Activated T-helper 9 cell treated with anti-CD3 and anti-CD28 coated beads, Interleukin-2, amount 50 U/mL, for 16 hours (primary cell): ENCODE data around the gene ITPR1.

ENCODE experiments used
- DNase-seq: peaks from one replicate; pipeline ENCODE4 v3.0.0-alpha.2; 2020; ENCODE audit warnings: low read depth

Gene ITPR1

GRCh38 chr3:4814305-4814903 is 321.3 kb downstream of the ITPR1 start:
- no peak for DNase-seq

GRCh38 chr3:4814904-4815574 is 321.9 kb downstream of the ITPR1 start:
- DNase-seq = no peak

DNA sequence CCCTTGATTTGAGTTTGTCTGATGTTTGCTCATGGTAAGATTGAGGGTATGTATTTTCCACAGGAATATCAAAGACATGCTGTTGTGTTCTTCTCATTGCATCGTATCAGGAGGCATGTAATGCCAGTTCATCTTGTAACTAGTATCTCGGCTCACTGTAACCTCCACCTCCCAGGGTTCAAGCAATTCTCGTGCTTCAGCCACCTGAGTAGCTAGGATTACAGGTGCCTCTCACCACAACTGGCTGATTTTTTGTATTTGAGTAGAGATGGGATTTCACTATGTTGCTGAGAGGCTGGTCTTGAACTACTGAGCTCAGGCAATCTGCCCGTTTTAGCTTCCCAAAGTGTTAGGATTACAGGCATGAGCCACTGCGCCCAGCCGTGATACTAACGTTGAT is 323.2 kb downstream of the ITPR1 start:
- DNase-seq = no peak

- no peak for DNase-seq
These were observed 323.6 kb downstream of the ITPR1 start for GRCh38 chr3:4816718-4817117.

DNA sequence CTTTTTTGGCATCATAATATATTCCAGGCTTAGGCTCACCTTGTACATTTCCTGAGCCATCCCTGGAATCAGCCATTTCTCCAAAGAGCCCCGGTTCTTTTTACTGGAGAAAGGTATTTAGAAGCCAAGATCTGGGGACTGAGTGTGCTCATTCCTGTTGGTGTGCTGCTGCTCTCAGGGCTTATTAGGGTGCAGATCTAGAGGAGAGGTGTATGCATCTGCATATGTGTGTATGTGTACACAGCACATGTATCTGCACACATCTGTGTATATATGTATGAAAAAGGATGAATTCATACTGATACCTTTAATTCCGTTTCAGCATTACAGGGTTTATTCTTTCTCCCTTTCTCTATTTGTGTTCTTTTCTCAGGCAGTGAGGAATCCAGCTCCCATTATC is 324.0 kb downstream of the ITPR1 start:
- no peak for DNase-seq

- DNase-seq = no peak
These were observed 325.0 kb downstream of the ITPR1 start for GRCh38 chr3:4818164-4818563.

DNA sequence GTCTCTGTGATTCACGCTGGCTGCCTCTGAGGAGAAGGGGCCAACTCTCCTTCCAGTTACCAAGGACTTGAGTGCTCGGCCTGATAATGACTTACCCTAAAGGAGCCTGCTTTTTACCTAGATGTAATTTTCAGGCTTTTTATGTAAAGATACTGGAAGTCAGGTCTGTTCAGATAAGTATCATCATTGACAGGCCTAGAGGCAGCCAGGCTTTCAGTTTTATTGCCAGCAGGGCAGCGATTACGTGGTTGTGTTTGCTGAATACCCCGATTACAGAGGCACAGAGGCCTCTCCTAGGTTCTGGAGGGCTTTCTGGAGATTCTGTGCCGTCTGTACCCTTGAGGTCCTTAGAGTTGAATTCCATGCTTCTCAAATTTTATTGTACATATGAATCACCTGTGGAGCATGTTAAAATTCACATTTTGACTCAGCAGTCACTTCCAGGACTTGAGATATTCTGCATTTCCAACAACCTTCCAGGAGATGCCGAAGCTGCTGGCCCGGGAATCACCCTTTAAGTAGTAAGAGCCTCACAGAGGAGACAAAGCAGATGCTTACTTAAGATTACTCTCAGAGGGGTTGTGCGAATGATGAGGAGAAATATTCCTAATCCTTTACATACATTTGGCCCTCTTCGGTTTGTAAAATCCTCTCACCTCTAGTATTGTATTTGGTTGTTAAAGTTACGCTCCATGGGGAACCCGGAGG is 326.0 kb downstream of the ITPR1 start:
- no peak for DNase-seq

DNA sequence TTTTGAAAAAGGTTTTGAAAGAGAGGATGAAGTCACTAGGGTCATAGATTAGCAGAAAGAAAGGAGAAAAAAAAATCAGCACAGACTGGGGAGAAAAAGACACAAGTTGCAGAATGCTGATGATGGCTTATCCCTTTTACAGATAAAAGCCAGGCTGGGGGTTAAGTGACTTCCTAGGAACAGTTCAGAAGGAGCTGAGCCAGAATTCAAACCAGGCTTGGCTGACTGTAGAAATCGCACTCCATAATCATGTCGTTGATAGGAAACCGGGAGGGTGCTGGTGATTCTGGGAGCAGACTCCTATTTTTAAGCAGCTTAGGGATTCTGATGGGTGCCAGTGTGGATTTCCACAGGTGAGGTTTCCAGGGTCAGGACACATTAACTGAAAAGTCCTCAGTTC is 326.6 kb downstream of the ITPR1 start:
- no peak for DNase-seq

DNA sequence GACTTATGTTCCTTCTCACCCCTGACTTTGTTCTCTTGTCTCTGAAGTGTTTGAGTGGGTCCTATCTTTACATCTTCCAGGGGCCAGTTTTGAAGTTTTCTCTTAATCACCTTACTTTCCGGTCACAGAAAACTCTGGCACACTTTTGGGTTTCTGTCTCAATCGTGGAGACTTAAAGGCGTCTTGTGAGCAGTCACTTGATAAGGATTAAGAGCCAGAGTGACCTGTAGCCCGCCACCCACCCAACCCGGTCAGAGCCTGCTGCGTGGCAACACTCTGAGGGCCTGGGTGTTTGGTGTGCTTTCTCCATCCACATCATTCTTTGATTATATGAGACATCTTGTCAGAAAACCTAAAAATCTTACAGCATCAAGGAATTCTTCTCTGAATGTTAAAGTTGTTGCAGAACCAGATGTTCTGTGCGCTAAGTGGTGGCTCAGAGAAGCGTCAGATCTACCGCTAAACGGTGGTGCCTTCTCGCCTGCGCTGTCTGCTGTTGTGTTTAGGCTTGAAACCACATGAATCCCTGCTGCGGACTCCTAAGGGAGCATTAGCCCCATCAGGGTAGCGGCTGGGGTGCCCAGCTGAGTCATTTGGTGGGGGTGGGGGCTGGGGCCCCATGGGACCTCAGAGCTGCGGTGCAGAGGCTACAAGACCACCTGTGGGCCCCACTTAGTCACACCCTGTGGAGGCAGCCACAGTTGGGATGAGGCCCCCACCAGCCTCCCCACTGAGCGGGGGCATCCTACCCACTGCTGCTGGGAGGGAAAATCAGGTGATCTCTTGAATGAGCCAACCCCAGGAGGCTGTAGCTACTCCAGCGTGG is 327.4 kb downstream of the ITPR1 start:
- no peak for DNase-seq

- no peak for DNase-seq
These were observed 328.2 kb downstream of the ITPR1 start for GRCh38 chr3:4821338-4821737.

GRCh38 chr3:4821975-4822374 is 328.8 kb downstream of the ITPR1 start:
- DNase-seq = peak; percentile 63

- DNase-seq = no peak
These were observed 329.4 kb downstream of the ITPR1 start for GRCh38 chr3:4822568-4822967.

DNA sequence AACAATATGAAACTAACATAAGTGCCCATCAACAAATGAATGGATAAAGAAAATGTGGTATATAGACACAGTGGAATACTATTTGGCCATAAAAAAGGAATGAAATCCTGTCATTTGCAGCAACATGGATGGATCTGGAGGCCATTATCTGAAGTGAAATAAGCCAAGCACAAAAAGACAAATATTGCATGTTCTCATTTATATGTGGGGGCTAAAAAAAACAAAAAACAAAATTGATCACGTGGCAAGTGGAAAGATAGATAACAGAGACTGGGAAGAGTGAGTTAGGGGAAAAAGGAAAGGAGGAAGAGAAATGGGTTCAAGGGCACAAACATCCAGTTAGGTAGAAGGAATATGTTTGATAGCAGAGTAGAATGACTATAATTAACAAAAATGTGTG is 330.2 kb downstream of the ITPR1 start:
- DNase-seq = no peak

DNA sequence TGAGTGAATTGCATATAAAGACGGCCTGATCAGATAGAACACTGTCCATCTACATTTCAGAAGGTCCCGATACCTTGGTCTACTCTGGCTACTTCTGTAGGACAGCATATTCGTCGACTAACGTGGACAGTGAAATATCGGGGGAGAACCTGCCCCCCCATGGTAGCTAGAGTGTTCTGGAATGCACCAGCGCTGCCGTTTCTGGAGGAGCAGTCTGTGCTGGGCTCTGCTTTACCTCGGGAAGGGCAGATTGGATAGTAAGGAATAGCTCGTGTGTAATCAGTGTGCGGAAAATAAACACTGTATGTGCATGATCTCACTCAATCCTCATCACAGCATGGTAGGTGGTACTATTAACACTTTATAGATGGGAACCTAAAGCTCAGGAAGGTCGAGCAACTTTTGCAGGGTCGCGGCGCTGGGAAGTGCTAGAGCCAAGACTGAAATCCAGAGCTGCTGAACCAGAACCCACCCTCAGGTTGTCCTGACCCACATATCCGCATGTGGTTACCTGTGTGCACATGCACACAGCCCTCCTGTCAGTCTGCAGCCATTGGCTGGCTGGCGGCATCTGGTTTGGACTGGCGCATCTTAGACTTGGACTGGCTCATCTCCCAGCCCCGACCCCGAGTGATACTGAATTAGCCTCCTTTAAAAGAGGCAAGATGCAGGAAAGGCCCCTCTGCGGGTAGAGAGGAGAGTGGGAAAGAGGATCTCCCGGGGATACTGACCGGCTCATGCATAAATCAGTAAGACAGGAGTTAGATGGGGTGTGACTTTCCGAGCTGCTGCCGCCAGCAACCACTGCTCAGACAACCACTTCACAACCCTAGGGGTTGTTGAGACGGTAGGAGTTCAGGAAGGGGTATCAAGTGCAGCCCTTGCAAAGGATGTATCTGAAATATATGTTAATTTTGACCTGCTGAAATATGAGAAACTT is 331.1 kb downstream of the ITPR1 start:
- no peak for DNase-seq

- DNase-seq = no peak
These were observed 331.8 kb downstream of the ITPR1 start for GRCh38 chr3:4824926-4825325.

GRCh38 chr3:4825436-4826236 is 332.5 kb downstream of the ITPR1 start:
- DNase-seq = no peak

GRCh38 chr3:4826237-4827100 is 333.3 kb downstream of the ITPR1 start:
- DNase-seq = no peak

DNA sequence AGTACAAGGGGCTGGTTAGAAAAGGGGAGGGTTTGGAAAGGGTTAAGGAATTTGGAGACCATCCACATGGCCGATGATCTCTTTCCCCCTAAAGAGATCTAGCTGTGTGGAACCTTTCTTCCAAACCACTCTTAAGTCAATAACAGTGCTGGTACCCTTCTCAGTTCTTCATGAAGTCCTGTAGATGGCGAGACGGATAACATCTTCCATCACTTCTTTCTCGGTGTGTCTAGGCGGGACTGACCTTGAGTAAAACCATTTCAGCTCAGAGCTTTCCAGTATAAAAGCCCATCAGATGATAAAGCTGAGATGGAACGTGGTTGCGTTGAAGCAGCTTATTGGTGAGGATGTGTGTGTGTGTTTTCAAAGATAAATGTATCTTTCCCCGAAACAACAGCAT is 334.6 kb downstream of the ITPR1 start:
- DNase-seq = no peak

GRCh38 chr3:4828279-4829030 is 335.3 kb downstream of the ITPR1 start:
- no peak for DNase-seq
